Smooth muscle cell of the brain vasculature (primary cell): ENCODE data around the gene TSPY8.
"Not testable (repeated sequence)": the region's sequence is repeated elsewhere in the genome, so short reads cannot be mapped to it uniquely, and the experiment has no call there.

Experiments used
- DNase-seq: peaks from one replicate; pipeline ENCODE4 v3.0.0-alpha.2; 2012; ENCODE audit warnings: low read depth, low spot score

Gene TSPY8, protein sequence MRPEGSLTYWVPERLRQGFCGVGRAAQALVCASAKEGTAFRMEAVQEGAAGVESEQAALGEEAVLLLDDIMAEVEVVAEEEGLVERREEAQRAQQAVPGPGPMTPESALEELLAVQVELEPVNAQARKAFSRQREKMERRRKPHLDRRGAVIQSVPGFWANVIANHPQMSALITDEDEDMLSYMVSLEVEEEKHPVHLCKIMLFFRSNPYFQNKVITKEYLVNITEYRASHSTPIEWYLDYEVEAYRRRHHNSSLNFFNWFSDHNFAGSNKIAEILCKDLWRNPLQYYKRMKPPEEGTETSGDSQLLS

DNA sequence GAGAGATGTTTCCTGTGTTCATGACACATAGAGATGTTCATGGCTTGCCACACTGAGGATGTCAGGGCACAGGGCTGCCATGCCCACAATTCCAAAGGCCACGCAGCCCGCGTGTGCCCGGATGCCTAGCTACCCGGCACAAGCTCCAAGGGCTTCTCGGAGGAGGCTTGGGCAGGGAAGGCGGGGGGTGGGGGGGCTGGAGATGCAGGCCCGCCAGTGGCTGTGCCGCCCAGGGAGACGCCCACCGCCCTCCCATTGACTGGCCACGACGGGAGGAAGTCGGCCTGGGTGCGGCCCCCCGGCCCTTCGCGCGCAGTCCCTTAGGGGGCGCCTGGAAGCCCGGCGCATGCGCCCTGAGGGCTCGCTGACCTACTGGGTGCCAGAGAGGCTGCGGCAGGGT is at the start of gene TSPY8:
TSPY8 (plus strand) TSS at position 301 of the 400 bp plus-strand sequence; CDS start at position 347, 46 bp downstream.
- DNase-seq = not testable (repeated sequence)

DNA sequence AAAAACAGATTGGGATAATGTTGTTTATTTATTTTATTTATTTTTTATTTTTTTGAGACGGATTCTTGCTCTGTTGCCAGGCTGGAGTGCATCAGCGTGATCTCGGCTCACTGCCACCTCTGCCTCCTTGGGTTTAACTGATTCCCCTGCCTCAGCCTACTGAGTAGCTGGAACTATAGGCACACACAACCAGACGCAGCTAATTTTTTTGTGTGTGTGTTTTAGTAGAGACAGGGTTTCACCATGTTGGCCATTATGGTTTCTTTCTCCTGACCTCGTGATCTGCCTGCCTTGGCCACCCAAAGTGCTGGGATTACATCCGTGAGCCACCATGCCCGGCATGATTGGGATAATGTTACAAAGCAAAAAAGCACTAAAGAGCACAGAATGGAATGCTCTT is 36.6 kb upstream of the TSPY8 start:
- DNase-seq = no peak

DNA sequence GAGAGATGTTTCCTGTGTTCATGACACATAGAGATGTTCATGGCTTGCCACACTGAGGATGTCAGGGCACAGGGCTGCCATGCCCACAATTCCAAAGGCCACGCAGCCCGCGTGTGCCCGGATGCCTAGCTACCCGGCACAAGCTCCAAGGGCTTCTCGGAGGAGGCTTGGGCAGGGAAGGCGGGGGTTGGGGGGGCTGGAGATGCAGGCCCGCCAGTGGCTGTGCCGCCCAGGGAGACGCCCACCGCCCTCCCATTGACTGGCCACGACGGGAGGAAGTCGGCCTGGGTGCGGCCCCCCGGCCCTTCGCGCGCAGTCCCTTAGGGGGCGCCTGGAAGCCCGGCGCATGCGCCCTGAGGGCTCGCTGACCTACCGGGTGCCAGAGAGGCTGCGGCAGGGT is 20.4 kb upstream of the TSPY8 start, which contains the start of gene TSPY4:
TSPY4 (plus strand) TSS at position 301 of the 400 bp plus-strand sequence; CDS start at position 347, 46 bp downstream.
- DNase-seq = not testable (repeated sequence)

DNA sequence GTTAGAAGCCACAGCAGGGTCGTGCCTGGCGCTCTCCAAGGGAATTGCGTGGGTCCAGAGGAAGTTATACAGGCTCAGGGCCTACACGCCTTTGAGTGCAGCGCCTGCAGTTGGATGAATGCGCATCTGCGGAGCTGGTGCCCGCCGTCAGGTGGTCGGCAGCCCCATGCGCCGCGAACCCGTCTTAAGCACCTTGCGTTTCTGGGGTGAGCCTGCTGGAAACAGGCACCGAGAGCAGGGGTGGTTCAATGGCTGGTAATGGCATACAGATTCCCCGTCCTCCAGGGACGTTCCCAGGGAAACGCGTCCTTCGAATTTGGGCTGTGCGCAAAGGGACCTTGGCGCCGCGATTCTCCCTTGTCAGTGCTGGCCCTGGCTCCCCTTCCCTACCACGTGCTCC is 38.9 kb downstream of the TSPY8 start:
- DNase-seq = not testable (repeated sequence)

DNA sequence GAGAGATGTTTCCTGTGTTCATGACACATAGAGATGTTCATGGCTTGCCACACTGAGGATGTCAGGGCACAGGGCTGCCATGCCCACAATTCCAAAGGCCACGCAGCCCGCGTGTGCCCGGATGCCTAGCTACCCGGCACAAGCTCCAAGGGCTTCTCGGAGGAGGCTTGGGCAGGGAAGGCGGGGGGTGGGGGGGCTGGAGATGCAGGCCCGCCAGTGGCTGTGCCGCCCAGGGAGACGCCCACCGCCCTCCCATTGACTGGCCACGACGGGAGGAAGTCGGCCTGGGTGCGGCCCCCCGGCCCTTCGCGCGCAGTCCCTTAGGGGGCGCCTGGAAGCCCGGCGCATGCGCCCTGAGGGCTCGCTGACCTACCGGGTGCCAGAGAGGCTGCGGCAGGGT is 40.5 kb downstream of the TSPY8 start, which contains the start of gene TSPY3:
TSPY3 (plus strand) TSS at position 301 of the 400 bp plus-strand sequence; CDS start at position 347, 46 bp downstream.
- DNase-seq = not testable (repeated sequence)
